Tibial artery (tissue), 4 donors: ENCODE data around the gene ITGB1BP1.

Source experiments
- DNase-seq, 2 donors: peaks; one replicate each; pipeline ENCODE4 v3.0.0-alpha.2; 2019
- H3K27ac ChIP-seq, 2 donors: fragments of 200-600 bp; sonication (generic) in 1 of 2; 1 replicate in 1 of 2; 2 replicates in 1 of 2; pipeline ENCODE4 v1.5.1; 2018 to 2019; ENCODE audit warnings: mild to moderate bottlenecking in 1 of 2
- H3K27me3 ChIP-seq, 2 donors: fragments of 200-600 bp; sonication (generic) in 1 of 2; one replicate each; pipeline versions ENCODE4 v1.5.1 to v1.6.0; 2016 to 2019
- H3K36me3 ChIP-seq, 3 donors: fragments of 200-600 bp; sonication (generic) in 2 of 3; one replicate each; pipeline ENCODE4 v1.5.1; 2016 to 2019; ENCODE audit warnings: mild to moderate bottlenecking in 2 of 3
- H3K4me1 ChIP-seq, 4 donors: fragments of 200-600 bp; sonication (generic) in 2 of 4; 1 replicate in 3 of 4; 2 replicates in 1 of 4; pipeline ENCODE4 v1.5.1; 2016 to 2019
- H3K4me3 ChIP-seq, 2 donors: fragments of 200-600 bp; sonication (generic) in 1 of 2; 1 replicate in 1 of 2; 2 replicates in 1 of 2; pipeline ENCODE4 v1.5.1; 2018 to 2019; ENCODE audit warnings: mild to moderate bottlenecking in 2 of 2
- H3K9me3 ChIP-seq, 3 donors: fragments of 200-600 bp; sonication (generic) in 1 of 3; one replicate each; pipeline ENCODE4 v1.5.1; 2016 to 2019
- CTCF ChIP-seq, 2 experiments: fragments of 200-600 bp in 1 of 2; fragments of 450-650 bp in 1 of 2; IDR thresholded peaks; one replicate each; pipeline ENCODE4 v1.5.1; 2017 to 2019; ENCODE audit warnings: antibody characterized with exemption in 2 of 2, mild to moderate bottlenecking in 1 of 2, moderate library complexity in 1 of 2
- intact Hi-C: fragments of 100-400 bp; cut with DNase I; formaldehyde crosslinking; loops from one replicate; pipeline ENCODE4 v1.15.0; 2023; ENCODE audit warnings: low total_unique reads

ITGB1BP1 gene

DNA sequence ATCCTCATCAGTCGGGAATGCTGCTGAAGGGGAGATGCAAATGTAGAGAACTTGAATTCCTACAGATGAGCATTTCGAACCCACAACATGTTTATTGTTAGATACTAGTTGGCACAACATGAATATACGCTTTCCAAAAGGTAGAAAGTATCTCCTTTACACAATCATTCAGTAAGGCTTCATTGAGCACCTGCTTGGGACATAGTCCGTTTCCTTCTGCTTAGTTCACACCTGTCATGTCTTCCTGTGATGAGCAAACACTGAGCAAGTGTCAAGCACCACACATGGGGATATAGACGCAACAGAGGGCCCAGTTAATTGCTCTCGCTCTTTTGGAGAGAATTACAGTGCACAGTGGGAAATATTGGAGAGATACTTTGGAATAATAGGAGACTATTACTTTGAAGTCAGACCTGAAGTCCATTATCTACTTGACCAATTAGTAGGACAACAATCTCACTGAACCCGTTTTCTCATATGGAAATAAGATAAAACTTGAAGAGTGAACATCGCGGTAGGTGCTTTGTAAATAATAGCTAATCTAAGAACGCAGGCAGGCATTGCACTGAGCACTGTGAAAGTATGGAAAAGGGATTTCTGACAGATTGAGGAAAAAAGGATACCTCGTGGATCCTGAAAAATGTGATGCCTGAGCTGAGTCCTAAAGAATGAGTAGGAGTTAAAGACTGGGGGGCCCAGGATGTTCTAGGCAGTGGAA lies 1.3 kb upstream of the ITGB1BP1 start:
- peaks cover 2 to 9% (median 7%) of the 10 kb centered on the region in 3 donors for H3K36me3 ChIP-seq
- H3K9me3 ChIP-seq, result no peaks in the 10 kb centered on the region
- H3K27ac ChIP-seq, result peak overlapping the region; percentile 89
- peaks cover 0 to 37% (median 36%) of the 10 kb centered on the region in 4 donors for H3K4me1 ChIP-seq
- peak overlapping the region; percentile 85 for H3K4me3 ChIP-seq
- H3K27me3 ChIP-seq, result no peaks in the 10 kb centered on the region
- intact Hi-C loops, result loop anchor here (10.0 kb wide), 1 partner anchor 210 kb away; the partner anchor contains the start of gene YWHAQ
- no peak for TF ChIP-seq CTCF (IDR thresholded peaks at IDR 0.05)
- DNase-seq, result no peak

DNA sequence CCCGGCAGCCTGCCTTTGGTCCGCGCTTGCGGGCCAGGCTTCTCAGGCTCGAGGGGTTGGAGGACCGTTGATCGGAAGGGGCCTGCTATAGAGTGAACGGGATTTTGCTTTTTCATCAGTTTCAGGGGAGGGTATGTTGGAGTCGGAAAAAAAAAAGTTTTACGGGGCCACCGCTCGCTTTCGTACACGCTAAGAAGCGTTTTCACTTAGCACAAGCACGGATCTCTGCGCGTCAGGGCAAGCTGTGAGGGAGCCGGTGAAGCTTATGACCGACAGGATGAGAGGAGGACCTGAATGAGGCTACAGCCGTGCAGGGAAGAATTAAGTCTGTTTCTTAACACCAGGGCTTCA lies 569 bp upstream of the ITGB1BP1 start:
- Histone ChIP-seq H3K4me3 (peak overlapping the region; percentile 85), H3K36me3 (peaks cover 0 to 2% (median 1%) of the 10 kb centered on the region in 3 donors), H3K27me3 (no peaks in the 10 kb centered on the region), H3K4me1 (peaks cover 0 to 38% (median 37%) of the 10 kb centered on the region in 4 donors), H3K9me3 (no peaks in the 10 kb centered on the region), H3K27ac (peak overlapping the region; percentile 89)
- DNase-seq, result no peak
- TF ChIP-seq CTCF (IDR thresholded peaks at IDR 0.05), result no peak
- intact Hi-C loops, result loop anchor here (10.0 kb wide), 1 partner anchor 211 kb away; the partner anchor contains the start of gene YWHAQ

DNA sequence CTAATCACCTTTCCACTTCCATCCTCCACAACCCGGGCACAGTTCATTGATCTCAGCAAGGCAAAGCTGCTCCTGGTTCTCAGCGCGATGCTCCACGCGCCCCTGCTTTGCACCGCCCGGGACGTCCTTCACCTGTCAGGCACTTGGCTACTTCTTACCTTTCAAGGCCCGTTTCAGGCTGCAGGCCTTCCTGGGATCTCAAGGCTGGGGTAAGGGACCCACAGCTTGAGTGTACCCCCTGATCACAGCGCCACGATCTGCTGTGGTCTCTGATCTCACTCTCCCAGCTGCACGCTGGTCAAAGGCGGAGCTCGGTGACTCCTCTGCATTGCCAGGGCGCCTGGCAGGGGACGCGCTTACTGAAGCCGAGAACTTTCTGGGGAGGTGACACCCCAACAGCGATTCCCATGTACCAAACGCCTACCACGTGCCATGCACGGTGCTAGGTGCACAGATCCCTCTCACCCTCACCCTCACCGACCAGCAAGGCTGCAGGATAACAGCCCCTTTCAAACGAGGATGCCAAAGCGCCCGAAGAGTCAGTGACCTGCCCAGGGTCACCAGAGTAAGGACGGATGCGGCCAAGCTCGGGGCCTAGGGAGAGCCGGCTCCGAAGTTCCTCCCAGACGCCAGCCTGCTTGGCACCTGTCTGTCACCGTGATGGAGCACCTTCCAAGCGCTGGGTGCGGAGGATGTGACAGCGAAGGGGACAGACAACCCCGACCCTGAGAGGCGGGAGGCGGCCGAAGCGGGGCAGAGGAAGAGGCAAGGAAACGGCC lies 818 bp downstream of the ITGB1BP1 start:
- H3K4me3 ChIP-seq, result peak overlapping the region; percentile 85
- TF ChIP-seq CTCF (IDR thresholded peaks at IDR 0.05), result no peak
- no peaks in the 10 kb centered on the region for H3K9me3 ChIP-seq
- peak overlapping the region; percentile 89 for H3K27ac ChIP-seq
- DNase-seq, result peak; percentile 52 to 73
- no peaks in the 10 kb centered on the region for H3K36me3 ChIP-seq
- no peaks in the 10 kb centered on the region for H3K27me3 ChIP-seq
- H3K4me1 ChIP-seq, result peaks cover 0 to 38% (median 37%) of the 10 kb centered on the region in 4 donors
- intact Hi-C loops, result loop anchor here (10.0 kb wide), 1 partner anchor 212 kb away; the partner anchor contains the start of gene YWHAQ

GRCh38 chr2:9420495-9420894 lies 2.8 kb downstream of the ITGB1BP1 start:
- Histone ChIP-seq H3K36me3 (peaks cover 0 to 5% (median 0%) of the 10 kb centered on the region in 3 donors), H3K4me3 (no peak overlapping the region), H3K9me3 (no peaks in the 10 kb centered on the region), H3K27me3 (no peaks in the 10 kb centered on the region), H3K27ac (no peak overlapping the region), H3K4me1 (peaks cover 0 to 38% (median 37%) of the 10 kb centered on the region in 4 donors)
- TF ChIP-seq CTCF (IDR thresholded peaks at IDR 0.05), result no peak
- intact Hi-C loops, result loop anchor here (10.0 kb wide), 1 partner anchor 214 kb away; the partner anchor contains the start of gene YWHAQ
- DNase-seq, result no peak

GRCh38 chr2:9419541-9419940 lies 3.8 kb downstream of the ITGB1BP1 start:
- Histone ChIP-seq H3K4me1 (peaks cover 0 to 33% (median 30%) of the 10 kb centered on the region in 4 donors), H3K4me3 (no peak overlapping the region), H3K9me3 (no peaks in the 10 kb centered on the region), H3K27me3 (no peaks in the 10 kb centered on the region), H3K36me3 (peaks cover 0 to 5% (median 0%) of the 10 kb centered on the region in 3 donors), H3K27ac (no peak overlapping the region)
- no peak for DNase-seq
- no peak for TF ChIP-seq CTCF (IDR thresholded peaks at IDR 0.05)
- intact Hi-C loops, result no loop called here
